Hematopoietic multipotent progenitor cell treated with erythropoietin and hydrocortisone succinate and interleukin-3 and kit ligand, for 15 days (in vitro differentiated cells): Measurements from ENCODE around the gene PSME3IP1.
"Not testable (repeated sequence)": the region's sequence is repeated elsewhere in the genome, so short reads cannot be mapped to it uniquely, and the experiment has no call there.

ENCODE experiments used
- DNase-seq: peaks from one replicate; pipeline ENCODE4 v3.0.0-alpha.2; 2015; ENCODE audit warnings: low spot score

The PSME3IP1 gene

GRCh38 chr16:57123974-57124674 lies 61.7 kb downstream of the PSME3IP1 start:
- no peak for DNase-seq

DNA sequence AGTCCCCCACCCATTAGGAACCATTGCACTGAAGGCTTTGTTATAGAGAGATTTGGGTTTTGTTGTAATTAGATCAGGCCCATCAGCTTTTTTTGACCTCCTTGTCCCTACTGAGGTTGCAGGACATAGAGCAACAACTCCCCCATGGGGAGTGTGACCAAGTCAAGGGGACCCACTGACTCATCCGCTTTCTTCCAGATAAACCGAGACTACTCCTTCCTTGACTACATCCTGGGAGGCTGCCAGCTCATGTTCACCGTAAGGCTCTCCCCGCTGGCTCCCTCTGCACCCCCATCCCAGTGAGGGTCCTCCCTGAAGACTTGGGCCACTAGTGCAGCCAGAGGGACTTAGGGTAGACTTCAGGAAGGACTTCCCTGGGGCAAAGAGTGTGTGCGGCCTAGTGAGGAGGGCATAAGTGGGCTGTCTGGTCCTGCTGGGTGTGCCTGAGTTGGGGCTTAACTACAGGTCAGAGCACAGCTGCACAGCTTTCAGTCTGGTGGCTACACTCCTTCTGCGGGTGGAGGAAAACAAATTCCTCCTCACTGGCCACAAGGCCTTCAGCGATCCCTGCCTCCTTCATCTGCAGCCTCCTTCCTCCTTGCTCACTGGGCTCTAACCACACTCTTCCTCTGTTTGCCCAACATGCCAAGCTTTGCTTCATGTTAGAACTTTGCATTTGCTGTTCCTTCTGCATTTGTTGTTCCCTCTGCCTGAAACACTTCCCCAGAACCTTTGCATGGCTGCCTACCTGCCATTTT lies 62.4 kb downstream of the PSME3IP1 start:
- no peak for DNase-seq

DNA sequence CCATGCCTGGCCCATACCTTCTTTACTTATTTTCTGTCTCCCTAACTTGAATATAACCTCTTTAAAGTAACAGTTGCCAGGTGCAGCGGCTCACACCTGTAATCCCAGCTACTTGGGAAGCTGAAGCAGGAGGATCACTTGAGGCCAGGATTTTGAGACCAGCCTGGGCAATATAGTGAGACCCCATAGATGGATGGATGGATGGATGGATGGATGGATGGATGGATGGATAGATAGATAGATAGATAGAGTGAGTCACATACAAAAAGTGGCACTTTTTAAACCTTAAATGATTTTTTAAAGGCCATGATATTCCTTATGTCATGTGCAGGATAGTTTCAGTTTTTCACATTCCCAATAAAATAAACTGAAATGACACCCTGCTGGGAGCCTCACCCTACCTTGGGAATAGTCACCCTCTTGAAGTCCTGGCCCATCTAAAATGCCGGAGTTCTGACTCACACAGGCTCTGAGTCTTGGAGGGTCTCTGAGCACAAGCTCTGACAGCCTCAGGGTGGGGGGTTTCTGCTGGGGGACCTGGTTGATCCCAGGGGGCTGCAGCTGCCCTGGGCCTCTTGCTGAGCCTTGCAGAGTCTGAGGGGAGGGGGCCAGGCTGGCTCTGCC lies 67.3 kb downstream of the PSME3IP1 start:
- no peak for DNase-seq

- no peak for DNase-seq
Measured at GRCh38 chr16:57115514-57116182, 70.2 kb downstream of the PSME3IP1 start.

GRCh38 chr16:57115168-57115513 lies 70.7 kb downstream of the PSME3IP1 start:
- DNase-seq: no peak

- DNase-seq: no peak
Measured at GRCh38 chr16:57113664-57114063, 72.2 kb downstream of the PSME3IP1 start.

GRCh38 chr16:57113042-57113453 lies 72.8 kb downstream of the PSME3IP1 start:
- no peak for DNase-seq

GRCh38 chr16:57112403-57113041 lies 73.3 kb downstream of the PSME3IP1 start:
- no peak for DNase-seq

DNA sequence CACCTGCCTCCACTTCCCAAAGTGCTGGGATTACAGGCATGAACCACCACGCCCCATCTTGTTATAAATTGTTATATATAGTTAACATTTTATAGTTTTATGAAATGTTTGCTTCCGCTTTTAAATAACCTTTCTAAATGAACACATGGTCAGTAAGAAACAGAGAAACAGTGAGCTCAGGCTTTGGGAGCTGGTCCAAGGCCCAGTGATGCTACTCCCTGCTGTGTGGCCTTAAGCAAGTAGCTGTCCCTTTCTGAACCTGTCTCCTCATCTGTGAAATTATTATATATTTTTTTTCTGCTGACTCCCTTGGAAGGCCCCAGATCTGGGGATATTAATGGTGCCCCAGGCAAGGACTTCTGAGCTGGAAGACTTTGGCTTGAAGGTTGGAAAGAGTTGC lies 74.4 kb downstream of the PSME3IP1 start:
- DNase-seq: no peak

GRCh38 chr16:57110937-57111336 lies 74.9 kb downstream of the PSME3IP1 start:
- DNase-seq: no peak

DNA sequence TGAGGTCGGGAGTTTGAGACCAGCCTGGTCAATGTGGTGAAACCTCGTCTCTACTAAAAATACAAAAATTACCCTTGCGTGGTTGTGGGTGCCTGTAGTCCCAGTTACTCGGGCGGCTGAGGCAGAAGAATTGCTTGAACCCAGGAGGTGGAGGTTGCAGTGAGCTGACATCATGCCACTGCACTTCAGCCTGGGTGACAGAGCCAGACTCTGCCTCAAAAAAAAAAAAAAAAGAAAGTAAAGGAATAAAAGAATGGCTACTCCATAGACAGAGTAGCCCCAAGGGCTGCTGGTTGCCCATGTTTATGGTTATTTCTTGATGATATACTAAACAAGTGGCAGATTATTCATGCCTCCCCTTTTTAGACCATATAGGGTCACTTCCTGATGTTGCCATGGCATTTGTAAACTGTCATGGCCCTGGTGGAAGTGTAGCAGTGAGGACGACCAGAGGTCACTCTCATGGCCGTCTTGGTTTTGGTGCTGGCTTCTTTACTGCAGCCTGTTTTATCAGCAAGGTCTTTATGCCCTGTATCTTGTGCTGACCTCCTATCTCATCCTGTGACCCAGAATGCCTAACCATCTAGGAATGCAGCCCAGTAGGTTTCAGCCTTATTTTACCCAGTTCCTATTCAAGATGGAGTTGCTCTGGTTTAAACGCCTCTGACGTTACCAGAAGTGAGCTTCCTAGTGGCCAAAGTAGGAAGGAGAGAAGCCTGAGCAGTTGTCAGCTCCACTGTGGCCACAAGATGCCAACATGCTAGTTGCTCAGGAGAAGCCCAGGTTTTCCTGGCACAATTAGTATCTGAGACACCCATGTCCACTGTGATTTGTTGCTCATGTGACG lies 76.4 kb downstream of the PSME3IP1 start:
- not testable (repeated sequence) for DNase-seq

- no peak for DNase-seq
Measured at GRCh38 chr16:57108432-57108831, 77.4 kb downstream of the PSME3IP1 start.

DNA sequence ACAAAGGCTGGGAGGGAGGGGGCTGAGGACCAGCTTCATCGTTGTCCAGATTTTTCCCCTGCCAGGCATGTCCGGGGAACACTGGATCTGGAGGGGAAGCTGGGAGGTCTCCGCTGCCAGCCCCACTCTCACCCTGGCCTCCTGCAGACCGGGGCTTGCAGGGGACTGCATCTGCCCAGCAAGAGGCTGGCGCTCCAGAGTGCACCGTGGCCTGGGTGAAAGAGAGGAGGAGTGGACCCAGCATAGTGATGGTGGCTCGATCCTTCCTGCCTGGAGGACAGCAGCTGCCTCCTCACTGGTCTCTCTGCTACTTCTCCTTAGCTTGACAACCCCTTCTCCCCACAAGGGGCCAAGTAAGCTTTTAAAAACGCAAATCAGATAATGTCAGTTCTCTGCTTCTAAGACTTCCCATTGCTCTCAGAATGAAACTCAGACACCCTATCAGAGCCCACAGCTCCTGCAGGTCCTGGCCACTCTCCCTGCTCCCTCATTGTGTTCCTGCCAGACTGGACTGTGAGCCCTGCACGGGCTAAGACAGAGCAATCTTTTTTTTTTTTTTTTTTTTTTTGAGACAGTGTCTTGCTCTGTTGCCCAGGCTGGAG lies 78.4 kb downstream of the PSME3IP1 start:
- DNase-seq: no peak

GRCh38 chr16:57106767-57107166 lies 79.1 kb downstream of the PSME3IP1 start:
- DNase-seq: no peak

- DNase-seq: no peak
Measured at GRCh38 chr16:57105184-57105583, 80.7 kb downstream of the PSME3IP1 start.

- no peak for DNase-seq
Measured at GRCh38 chr16:57104706-57105105, 81.1 kb downstream of the PSME3IP1 start.

DNA sequence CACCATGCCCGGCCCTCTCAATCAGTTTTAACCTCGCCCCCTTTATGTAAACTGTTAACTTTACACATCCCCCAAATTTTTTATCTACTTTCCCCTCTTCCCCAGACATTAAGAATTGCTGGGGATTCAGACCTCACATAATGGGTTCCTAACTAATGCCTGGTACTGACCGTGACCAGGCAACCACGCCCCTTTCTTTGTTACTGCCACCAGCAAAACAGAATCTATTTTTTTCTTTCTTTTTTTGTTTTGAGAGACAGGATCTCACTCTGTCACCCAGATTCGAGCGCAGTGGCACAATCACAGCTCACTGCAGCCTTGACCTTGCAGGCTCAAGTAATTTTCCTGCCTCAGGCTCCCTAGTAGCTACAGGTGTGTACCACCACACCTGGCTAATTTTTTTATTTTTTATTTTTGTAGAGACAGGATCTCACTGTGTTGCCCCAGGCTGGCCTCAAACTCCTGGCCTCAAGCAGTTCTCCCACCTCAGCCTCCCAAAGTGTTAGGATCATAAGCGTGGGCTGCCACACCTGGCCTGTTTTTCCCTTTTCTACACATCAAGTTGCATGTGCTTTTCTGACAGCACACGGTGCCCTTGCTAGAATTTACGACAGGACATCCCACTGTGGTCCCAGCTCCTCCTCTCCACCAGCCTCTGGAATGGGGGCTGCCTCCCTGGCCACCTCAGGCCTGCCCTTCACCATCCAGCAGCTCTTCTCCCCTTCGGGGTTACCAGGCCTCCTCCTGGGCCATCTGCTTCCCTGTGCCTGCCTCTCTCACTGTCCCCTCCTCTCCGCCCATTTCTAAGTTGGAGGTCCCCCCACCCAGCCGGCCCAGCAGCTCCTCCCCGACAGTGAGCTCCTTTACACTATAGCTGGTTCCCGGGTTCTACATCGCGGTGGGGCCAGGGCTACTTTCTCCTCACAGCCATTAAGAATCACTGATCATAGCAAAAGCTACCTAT lies 82.7 kb downstream of the PSME3IP1 start:
- DNase-seq: no peak
